Activated B cell treated with CpG ODN at 0.5 μM for 24 hours (primary cell): Measurements from ENCODE around the gene BRD9. TPM values are rescaled to one million over a fixed set of nuclear protein-coding genes. Genes with fewer than 3 reads are reported as not detected.

Experiments
- ATAC-seq: fragments of 200-7000 bp; cut with Tn5 transposase; one replicate; pipeline ENCODE4 v1.10.0; 2021; ENCODE audit warnings: low read depth, mild to moderate bottlenecking, moderate library complexity
- CTCF ChIA-PET: fragments of 350-600 bp; sonication (Branson Sonifier 250); formaldehyde crosslinking; loops from one replicate; lab custom pipeline; 2021; ENCODE audit warnings: antibody characterized with exemption; lab: Charles Lee
- POLR2A ChIA-PET: fragments of 350-600 bp; sonication (Branson Sonifier 250); formaldehyde crosslinking; loops from one replicate; lab custom pipeline; 2021; ENCODE audit warnings: antibody characterized with exemption; lab: Charles Lee
- DNase-seq: peaks from one replicate; pipeline ENCODE4 v3.0.0; 2022
- H3K27ac Mint-ChIP-seq: one replicate; pipeline ENCODE4 v1.8.0; 2020; ENCODE audit warnings: mixed read lengths
- H3K27me3 Mint-ChIP-seq: one replicate; pipeline ENCODE4 v1.8.0; 2021; ENCODE audit warnings: mixed read lengths
- H3K36me3 Mint-ChIP-seq: one replicate; pipeline ENCODE4 v1.8.0; 2021; ENCODE audit warnings: low read depth, mixed read lengths
- H3K4me1 Mint-ChIP-seq: one replicate; pipeline ENCODE4 v1.8.0; 2021; ENCODE audit warnings: mixed read lengths
- H3K4me3 Mint-ChIP-seq: one replicate; pipeline ENCODE4 v1.8.0; 2020; ENCODE audit warnings: mild to moderate bottlenecking, mixed read lengths
- H3K9me3 Mint-ChIP-seq: one replicate; pipeline ENCODE4 v1.8.0; 2020; ENCODE audit warnings: mixed read lengths
- CTCF ChIP-seq: fragments of 200-600 bp; IDR thresholded peaks from one replicate; pipeline ENCODE4 v1.8.0; 2022; ENCODE audit warnings: antibody characterized with exemption, mild to moderate bottlenecking
- intact Hi-C: fragments of 100-400 bp; cut with micrococcal nuclease; formaldehyde crosslinking; loops from one replicate; pipeline ENCODE4 v1.15.1; 2024
- total RNA-seq: library from RNA; stranded (reverse); gene quantifications from 2 replicates; pipeline ENCODE4 v1.2.3, GENCODE V29; 2022

The BRD9 gene
- total RNA-seq, 1 donor from 2014 or later: 67.8 TPM

- Mint-ChIP-seq H3K36me3 (peaks cover 99% of the 10 kb centered on the region), H3K9me3 (no peaks in the 10 kb centered on the region), H3K27ac (no peak overlapping the region), H3K4me3 (no peak overlapping the region), H3K27me3 (no peaks in the 10 kb centered on the region), H3K4me1 (peaks cover 5% of the 10 kb centered on the region)
- DNase-seq (no peak), ATAC-seq (no peak)
- TF ChIP-seq CTCF: no peak
- ChIA-PET POLR2A (no interaction called here), CTCF (no interaction called here)
- intact Hi-C loops: no loop called here
Measured at GRCh38 chr5:868428-869135, 24.0 kb downstream of the BRD9 start.

- Mint-ChIP-seq H3K4me1 (no peaks in the 10 kb centered on the region), H3K27me3 (no peaks in the 10 kb centered on the region), H3K36me3 (peaks cover 99% of the 10 kb centered on the region), H3K9me3 (no peaks in the 10 kb centered on the region), H3K4me3 (no peak overlapping the region), H3K27ac (no peak overlapping the region)
- ATAC-seq: no peak
- no peak for DNase-seq
- ChIA-PET POLR2A (no interaction called here), CTCF (no interaction called here)
- TF ChIP-seq CTCF: no peak
- intact Hi-C loops: no loop called here
Measured at GRCh38 chr5:867300-867870, 25.2 kb downstream of the BRD9 start.

- ATAC-seq (no peak), DNase-seq (no peak)
- TF ChIP-seq CTCF: no peak
- H3K9me3 Mint-ChIP-seq: no peaks in the 10 kb centered on the region
- ChIA-PET POLR2A (no interaction called here), CTCF (no interaction called here)
- intact Hi-C loops: no loop called here
- no peak overlapping the region for H3K4me3 Mint-ChIP-seq
- peaks cover 84% of the 10 kb centered on the region for H3K36me3 Mint-ChIP-seq
- no peaks in the 10 kb centered on the region for H3K4me1 Mint-ChIP-seq
- no peak overlapping the region for H3K27ac Mint-ChIP-seq
- no peaks in the 10 kb centered on the region for H3K27me3 Mint-ChIP-seq
Measured at GRCh38 chr5:865771-866170, 26.8 kb downstream of the BRD9 start.

DNA sequence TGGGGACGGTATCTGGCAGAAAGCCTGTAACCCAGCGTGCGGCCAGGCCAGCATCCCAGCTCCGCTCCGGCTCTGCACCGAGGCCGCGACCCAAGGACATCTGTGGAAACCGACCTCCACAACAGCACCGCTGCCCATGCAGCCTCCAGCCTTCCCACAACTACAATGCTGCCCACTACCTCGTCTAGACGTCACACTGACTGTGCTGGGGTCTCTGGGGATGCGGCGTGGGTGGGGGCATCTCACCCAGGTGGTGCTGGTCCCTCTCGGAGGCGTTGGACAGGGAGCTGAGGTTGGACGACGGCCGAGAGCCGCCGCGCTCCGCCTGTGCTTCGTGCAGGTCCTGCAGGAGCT lies 27.5 kb downstream of the BRD9 start:
- DNase-seq (no peak), ATAC-seq (no peak)
- POLR2A ChIA-PET: no interaction called here
- CTCF ChIA-PET: no interaction called here
- no peaks in the 10 kb centered on the region for H3K27me3 Mint-ChIP-seq
- H3K4me1 Mint-ChIP-seq: no peaks in the 10 kb centered on the region
- H3K27ac Mint-ChIP-seq: no peak overlapping the region
- H3K36me3 Mint-ChIP-seq: peaks cover 78% of the 10 kb centered on the region
- H3K4me3 Mint-ChIP-seq: no peak overlapping the region
- H3K9me3 Mint-ChIP-seq: no peaks in the 10 kb centered on the region
- no peak for TF ChIP-seq CTCF
- intact Hi-C loops: no loop called here

- no peak for DNase-seq
- Mint-ChIP-seq H3K36me3 (peaks cover 73% of the 10 kb centered on the region), H3K4me1 (no peaks in the 10 kb centered on the region), H3K27me3 (no peaks in the 10 kb centered on the region), H3K9me3 (no peaks in the 10 kb centered on the region), H3K4me3 (no peak overlapping the region), H3K27ac (no peak overlapping the region)
- POLR2A ChIA-PET: no interaction called here
- intact Hi-C loops: no loop called here
- CTCF ChIA-PET: no interaction called here
- no peak for TF ChIP-seq CTCF
- ATAC-seq: no peak
Measured at GRCh38 chr5:864492-865167, 28.0 kb downstream of the BRD9 start.
